Hematopoietic multipotent progenitor cell treated with erythropoietin and hydrocortisone succinate and interleukin-3 and kit ligand, for 15 days (in vitro differentiated cells): Measurements from ENCODE around the gene GPR35.

Experiments
- DNase-seq: peaks from one replicate; pipeline ENCODE4 v3.0.0-alpha.2; 2015; ENCODE audit warnings: low spot score

Gene GPR35

DNA sequence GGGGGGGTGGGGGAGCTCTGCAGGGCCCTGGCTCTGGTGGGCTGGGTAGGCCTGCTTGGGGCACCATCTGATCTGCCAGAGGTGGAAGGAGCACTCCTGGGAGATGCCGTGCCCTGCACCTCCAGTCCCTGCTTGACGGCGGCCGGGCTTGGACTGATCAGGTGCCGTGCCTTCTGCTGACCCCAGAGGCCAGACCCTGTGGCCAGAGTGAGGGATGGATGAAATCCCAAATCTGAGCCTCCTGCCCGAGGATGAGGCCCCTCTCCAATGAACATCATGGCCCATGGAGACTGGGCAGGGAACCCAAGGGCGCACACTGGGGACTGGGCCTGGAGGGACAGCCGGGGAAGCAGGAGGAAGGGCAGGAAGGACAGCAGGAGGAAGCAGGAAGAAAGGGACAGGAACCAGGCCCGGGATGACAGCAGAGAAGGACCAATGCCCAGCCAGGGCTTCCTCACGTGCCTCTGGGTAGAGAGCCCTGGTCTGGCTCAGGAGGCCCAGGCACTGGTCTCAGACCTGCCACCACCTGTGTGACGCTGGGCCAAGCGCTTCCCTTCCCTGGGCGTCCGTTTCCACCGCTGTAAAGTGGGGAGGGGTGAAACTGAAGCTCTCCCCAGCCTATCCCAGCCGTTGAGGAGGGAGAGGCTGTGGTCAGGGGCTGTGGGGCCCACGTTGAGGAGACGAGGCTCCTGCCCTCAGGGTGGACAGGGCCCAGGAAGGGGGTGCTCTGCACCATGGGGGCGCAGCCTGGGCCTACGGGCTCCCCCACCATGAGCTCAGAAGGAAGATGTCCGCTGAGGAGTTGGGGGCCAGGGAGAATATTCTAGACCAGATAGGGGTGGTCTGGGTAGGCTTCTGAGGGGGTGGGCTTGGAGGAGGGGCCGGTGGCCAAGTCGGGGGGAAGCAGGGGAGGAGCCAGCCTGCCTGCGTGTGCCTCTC lies 1.0 kb upstream of the GPR35 start:
- no peak for DNase-seq

DNA sequence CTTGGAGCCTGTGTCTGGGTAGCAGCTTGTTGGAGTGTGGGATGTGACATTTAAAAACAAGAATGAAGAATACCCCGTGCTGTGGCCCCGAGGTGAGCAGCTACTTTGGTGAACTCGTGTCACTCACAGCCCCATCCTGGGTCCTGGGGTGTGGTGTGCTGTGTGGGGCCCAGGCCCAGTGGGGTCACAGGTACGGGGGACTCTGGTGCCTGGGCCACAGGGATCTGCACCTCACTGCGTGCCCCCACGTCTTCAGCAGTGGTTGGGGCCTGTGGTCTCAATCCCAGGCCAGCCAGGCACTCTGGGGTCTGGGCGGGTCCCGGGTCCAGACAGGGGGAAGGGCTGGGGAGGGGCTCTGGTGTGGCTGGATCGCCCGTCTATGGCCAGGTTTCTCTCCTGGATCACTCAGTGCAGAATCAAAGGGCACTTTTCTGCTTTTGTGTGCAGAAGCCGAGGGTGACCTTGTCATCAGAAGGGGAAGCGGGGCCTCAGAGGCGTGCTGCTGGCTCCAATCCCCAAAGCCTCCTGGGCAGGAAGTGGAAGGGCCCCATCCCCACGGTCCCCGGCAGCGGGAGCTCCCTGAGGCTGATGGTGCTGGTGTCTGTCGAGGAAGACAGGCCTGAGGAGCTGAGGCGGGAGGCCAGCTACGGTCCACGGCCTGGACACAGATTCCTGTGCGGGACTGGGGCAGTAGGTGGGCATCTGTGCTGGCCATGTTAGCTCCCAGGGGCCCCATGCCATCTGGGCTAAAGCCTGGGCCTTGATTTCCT lies 1.4 kb downstream of the GPR35 start:
- DNase-seq = no peak

DNA sequence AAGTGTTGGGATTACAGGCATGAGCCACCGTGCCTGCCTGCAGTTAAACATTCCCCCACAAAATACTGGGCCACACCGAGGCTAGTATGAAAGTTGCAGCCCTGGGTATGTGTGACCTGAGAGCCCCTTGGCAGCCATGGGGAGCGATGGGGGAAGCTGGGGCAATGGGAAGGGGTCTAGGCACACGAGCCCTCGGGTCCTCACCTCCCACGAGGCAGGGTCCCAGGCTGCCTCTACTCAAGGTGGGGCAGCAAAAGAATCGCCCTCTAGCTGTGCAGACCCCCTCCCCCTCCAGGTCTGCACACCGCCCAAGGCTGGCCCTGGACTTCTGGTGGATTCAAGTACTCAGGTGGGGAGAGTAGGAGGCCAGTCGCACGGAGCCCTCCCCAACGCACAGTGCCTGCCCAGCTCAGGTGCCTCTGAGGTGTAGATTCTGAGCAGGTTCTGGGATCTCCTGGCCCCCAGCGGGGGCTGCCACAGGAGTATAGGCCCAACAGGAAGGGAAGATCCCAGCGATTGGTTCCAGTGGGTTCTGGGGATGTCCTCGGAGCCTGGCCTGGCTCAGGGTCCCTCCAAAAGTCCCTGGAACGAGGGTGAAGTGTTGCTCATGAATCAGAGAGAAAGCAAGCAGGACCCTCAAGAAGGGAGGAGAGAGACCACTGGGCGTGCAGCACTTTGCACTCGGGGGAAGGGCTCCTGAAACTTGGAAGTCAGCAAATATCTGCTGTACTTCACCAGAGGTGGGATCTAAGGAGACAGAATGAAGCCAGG lies 2.6 kb downstream of the GPR35 start:
- DNase-seq = no peak

DNA sequence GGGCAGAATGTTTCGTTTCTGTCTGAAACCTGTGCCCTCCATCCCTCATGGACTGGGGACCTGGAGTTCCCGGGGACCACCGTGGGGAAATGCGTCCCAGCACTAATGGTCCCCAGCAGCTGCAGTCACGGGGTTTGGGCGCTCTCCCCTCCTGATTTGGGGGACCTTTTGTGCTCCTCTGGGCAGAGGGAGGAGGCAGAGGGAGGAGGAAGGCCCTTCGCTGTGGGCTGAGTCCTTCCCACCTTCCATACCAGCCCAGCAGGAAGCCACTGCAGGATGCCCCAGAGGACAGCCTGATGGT lies 3.2 kb downstream of the GPR35 start:
- DNase-seq = no peak

DNA sequence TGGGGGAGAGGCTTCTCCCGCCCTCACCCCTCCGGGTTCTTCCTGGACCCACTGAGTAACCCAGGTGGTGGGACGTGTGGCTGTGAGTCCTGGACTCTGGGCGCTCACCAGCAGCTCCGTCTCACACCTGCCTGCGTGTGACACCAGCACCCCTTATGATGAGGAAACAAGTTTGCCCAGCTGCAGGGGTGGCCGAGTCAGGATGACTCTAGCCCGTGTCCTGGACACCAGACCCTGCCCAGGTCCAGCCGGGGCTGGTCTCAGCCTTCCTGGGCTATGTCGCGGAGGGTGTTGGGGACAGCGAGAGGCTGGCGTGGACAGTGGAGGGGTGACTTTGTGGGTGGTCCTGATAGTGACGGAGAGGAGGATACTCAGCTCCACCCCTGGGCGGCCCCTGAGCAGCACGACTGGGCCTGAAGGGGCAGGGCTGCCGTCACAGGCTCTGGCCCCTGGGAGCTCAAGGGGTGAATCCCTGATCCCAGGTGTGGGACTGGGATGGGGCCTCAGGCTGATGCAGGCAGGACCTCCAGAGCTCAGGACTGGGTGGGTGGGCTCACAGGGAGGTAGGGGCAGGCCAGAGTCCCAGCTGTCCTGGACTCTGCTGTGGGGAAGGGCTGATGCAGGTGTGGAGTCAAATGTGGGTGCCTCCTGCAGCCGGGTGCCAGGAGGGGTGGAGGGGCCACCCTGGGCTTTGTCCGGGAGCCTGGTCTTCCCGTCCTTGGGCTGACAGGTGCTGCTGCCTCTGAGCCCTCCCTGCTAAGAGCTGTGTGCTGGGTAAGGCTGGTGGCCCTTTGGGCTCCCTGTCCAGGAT lies 3.7 kb downstream of the GPR35 start:
- no peak for DNase-seq

DNA sequence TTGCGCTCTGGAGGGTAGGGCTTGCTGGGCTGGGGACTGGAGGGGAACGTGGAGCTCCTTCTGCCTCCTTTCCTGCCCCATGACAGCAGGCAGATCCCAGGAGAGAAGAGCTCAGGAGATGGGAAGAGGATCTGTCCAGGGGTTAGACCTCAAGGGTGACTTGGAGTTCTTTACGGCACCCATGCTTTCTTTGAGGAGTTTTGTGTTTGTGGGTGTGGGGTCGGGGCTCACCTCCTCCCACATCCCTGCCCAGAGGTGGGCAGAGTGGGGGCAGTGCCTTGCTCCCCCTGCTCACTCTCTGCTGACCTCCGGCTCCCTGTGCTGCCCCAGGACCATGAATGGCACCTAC lies 4.3 kb downstream of the GPR35 start:
- no peak for DNase-seq

DNA sequence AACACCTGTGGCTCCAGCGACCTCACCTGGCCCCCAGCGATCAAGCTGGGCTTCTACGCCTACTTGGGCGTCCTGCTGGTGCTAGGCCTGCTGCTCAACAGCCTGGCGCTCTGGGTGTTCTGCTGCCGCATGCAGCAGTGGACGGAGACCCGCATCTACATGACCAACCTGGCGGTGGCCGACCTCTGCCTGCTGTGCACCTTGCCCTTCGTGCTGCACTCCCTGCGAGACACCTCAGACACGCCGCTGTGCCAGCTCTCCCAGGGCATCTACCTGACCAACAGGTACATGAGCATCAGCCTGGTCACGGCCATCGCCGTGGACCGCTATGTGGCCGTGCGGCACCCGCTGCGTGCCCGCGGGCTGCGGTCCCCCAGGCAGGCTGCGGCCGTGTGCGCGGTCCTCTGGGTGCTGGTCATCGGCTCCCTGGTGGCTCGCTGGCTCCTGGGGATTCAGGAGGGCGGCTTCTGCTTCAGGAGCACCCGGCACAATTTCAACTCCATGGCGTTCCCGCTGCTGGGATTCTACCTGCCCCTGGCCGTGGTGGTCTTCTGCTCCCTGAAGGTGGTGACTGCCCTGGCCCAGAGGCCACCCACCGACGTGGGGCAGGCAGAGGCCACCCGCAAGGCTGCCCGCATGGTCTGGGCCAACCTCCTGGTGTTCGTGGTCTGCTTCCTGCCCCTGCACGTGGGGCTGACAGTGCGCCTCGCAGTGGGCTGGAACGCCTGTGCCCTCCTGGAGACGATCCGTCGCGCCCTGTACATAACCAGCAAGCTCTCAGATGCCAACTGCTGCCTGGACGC lies 4.9 kb downstream of the GPR35 start:
- DNase-seq = no peak

DNA sequence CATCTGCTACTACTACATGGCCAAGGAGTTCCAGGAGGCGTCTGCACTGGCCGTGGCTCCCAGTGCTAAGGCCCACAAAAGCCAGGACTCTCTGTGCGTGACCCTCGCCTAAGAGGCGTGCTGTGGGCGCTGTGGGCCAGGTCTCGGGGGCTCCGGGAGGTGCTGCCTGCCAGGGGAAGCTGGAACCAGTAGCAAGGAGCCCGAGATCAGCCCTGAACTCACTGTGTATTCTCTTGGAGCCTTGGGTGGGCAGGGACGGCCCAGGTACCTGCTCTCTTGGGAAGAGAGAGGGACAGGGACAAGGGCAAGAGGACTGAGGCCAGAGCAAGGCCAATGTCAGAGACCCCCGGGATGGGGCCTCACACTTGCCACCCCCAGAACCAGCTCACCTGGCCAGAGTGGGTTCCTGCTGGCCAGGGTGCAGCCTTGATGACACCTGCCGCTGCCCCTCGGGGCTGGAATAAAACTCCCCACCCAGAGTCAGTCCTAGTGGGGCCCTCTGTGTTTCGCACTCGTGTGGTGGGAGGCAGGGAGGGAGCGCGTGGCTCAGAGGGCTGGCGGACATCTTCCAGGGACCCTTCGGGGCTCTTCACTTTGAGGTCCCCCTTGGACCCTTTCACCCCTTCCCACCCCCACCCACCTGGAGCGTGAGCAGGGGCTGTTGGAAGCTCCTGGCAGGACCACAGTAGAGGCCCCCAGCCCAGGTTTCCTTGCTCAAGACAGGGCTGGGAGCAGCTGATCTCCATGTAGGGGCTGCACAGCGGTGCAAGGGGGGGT lies 5.7 kb downstream of the GPR35 start:
- no peak for DNase-seq

DNA sequence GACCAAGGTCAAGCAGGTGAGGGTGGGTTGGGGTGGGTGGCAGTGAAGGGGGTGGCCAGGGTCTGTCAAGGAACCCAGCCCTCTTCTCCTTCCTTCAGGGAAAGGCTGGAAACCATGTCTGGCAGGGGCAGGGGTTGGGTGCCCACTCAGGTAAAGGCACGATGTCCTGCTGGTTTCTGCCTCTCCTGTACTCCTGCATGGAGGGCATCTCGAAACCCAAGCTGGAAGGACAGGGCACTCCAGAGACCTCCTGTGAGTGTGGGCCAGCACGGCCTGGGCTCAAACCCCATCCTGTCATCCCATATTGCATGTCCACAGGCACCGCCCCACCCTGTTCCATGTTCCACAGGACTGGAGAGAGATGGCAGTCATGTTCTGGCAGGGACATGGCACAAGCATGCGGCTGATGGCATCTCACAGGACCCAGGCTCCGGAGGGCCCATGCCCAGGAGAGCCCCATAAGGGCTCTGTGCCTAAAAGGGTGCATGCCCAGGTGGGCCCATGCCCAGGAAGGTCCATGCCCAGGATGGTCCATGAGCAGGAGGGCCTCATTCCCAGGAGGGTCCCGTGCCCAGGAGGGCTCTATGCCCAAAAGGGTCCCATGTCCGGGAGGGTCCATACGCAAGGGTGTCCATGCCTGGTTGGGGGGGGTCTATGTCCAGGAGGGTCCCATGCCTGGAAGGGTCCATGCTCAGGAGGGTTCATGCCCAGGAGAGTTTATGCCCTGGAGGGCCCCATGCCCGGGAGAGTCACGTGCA lies 6.4 kb downstream of the GPR35 start:
- no peak for DNase-seq

DNA sequence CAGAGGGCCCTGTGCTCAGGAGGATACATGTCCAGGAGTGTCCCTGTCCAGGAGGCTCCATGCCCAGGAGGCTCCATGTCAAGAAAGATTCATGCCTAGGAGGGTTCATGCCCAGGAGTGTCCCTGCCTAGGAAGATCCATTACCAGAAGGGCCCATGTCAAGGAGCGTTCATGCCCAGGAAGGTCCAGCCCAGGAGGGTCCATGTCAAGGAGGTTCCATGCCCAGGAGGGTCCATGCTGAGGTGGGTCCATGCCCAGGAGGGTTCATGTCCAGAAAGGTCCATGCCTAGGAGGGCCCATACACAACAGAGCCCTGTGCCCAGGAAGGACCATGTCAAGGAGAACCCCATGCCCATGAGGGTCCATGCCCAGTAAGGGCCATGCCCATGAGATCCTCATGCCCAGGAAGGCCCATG lies 7.0 kb downstream of the GPR35 start:
- no peak for DNase-seq

DNA sequence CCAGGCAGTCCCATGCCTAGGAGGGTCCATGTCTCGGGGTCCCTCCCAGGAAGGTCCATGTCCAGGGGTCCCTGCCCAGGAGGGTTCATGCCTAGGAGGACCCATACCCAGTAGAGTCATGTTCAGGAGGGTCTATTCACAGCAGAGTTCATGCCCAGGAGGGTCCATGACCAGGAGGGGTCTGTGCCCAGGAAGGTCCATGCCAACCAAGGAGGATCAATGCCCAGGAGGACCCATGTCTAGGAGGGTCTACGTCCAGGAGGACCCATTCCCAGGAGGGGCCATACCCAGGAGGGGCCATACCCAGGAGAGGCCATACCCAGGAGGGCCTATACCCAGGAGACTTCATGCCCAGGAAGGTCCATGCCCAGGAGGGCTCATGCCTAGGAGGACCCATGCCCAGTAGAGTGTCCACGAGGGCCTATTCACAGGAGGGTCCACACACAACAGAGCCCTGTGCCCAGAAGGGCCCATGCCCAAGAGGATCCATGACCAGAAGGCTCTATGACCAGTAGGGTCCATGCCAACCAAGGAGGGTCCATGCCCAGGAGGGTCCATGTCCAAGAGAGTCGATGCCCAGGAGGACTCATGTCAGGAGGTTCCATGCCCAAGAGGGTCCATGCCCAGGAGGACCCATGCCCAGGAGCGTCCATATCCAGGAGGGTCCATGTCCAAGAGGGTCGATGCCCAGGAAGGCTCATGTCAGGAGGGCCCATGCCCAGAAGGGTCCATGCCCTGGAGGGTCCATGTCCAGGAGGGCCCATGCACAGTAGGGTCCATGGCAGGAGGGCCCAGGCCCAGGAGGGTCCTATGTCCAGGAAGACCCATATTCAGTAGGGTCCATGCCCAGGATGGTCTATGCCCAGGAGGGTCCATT lies 10.1 kb downstream of the GPR35 start:
- no peak for DNase-seq

DNA sequence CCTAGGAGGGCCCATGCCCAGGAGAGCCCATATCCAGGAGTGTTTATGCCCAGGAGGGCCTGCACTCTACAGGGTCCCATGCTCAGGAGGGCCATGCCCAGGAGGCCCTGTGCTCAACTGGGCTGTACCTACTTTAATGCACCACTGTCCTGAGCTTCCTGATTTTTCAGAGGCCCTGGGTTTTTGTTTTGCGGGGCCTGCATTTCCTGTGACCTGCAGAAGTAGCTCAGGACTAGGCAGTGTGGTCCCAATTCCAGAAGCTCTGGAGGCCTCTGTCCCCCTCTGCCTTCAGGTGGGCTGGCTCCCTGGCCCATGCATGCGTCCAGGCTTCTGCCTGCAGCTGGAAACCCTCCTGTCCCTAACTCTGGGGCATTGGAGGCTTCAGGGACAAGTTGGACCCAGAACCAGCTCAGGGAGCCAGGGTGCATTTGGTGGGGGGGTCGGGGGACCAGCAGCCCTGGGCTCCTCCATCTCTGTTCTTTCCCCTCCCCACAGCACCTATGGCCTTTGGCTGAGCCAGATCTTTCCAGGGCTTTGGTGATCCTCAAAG lies 10.8 kb downstream of the GPR35 start:
- DNase-seq = no peak

DNA sequence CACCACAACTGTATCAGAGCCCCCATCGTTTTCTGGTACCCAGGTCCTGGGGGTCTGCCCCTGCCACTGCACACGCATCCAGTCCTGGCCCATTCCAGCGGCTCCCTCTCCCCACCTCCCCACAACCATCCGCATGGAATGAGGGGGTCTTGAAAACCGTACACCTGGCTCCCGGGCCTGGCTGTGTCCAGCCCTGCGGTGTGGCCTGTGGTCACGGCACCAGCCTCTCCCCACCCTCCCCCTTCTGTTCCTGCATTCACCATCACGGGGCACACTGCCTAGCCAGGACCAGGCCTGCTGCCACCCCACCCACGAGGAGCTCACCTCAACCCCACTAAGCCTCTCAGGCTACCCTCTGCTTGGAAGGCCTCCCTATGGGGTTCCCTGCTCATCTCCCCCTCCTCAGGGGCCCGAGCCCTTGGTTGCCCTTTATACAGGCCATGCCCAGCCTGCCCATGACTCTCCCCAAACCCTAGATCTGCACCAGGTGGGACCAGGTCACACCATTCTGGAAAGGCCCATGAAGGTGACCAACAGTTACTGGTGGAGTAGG lies 11.4 kb downstream of the GPR35 start:
- DNase-seq = no peak

DNA sequence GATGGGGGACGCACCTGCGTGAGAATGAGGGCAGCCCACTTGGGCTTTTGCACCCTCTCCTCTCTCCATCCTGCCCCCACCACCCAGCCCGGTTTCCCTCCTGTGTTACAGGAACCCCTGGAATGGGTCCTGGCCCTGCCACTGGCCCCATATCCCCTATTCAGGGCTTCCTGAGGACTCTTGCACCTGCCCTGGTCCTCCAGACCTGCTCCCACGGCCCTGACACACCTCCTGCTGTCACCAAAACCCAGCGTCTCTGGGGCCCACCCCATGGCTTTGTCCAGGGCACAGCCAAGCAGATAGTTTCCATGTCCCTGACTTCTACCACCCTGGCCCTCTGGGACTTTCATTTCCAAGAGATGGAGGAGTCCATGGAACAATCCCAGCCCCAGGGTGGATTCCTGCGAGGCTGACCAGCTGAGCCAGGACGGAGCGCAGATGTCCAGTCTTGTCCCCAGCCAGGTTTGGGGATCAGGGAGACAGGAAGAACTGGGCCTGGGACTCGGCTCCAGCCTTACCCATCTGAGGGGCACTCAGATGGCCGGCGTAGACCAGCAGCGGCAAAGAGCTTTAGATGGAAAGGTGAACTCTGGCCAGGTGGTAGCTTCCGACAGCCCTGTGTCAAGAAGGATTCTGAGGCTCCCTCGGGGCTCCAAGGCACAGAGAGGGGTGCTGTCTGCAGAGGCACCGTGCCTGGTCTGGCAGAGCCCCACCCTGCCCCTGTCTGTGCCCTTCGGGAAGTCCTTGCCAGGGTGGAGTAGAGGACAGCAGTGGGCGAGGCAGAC lies 12.0 kb downstream of the GPR35 start:
- no peak for DNase-seq

DNA sequence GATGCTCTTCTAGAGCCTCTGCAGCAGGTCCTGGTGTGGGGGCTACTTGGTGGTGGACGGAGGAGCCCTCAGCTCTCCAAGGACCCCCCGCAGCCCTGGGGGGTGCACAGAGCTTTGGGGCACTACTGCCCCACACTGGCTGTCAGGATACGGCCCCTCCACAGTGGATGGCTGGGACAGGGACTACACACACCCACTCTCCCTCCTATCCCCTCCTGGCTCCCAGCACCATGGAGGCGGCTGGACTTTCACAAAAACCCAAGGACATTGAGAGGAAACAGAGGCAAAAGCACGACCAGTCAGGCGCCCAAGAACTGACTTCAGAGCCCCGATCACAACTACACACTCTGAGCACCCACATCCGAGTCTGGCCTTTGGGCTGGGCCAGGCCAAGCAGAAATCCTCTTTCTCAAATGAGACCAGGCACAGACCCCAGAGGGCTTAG lies 12.6 kb downstream of the GPR35 start:
- no peak for DNase-seq

DNA sequence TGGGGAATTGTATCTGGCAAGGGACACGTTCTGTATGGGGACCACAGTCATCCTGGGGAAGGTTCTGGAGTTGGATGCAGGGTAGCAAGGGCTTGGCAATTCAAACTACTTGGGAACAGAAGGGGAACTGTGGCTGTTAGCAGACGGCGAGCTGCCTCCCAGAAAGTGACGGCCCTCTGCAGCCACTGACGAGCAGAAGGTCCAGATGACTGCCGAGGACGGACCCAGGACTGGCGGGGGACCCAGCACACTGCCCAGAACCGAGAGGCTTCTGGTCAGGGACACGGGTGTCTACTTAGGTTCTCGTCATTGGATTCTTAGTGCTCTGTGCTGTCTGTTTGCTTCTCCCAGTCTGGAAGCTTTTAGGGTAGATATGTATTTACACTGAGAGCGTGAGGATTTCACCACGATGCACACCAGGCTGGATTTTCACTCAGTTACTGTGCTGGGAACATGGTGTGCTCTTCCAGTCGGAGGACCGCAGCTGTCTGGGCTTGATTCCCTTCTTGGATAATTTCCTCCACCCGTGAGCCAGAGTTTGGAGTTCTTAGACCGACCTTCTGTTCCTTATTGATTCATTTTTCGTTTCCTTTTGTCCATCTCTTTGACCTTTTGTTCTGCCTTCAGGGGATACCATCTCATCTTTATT lies 13.4 kb downstream of the GPR35 start:
- no peak for DNase-seq

DNA sequence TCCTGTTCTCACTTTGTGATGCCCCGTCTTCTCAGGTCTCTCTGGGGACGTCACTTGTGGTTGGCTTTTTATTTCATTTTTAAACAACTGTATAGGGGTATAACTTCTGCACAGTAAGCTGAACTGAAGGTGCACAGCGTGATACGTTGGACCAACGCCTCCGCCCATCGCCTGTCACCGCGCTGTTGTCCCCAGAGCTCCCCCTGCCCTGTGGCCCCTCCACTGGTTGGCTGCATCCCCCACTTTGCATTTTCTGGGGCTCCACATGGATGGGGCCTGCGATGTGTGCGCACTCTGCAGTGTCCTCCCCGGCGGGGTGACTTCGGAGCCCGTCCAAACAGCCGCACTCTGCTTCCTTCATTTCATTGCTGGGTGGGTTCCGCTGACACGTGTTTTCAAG lies 14.3 kb downstream of the GPR35 start:
- no peak for DNase-seq
